ENCODE data around the gene NPPB.

NPPB gene

GRCh38 chr1:11847667-11848372 lies 10.9 kb downstream of the NPPB start, which contains the start of gene NPPA:
Gene NPPA, minus strand, starts transcription at chr1:11847783. Its CDS starts 99 bp downstream, at chr1:11847684.
- Histone ChIP-seq H3K4me2 (no peak within 1 kb of the TSS), H3K4me3 (IDR thresholded peaks at IDR 0.05; ENCODE audit: insufficient read depth, low read depth, low read length) (no peak within 1 kb of the TSS)

GRCh38 chr1:11845641-11846335 lies 13.0 kb downstream of the NPPB start:
- no peaks in the 10 kb centered on the region for H4K20me1 ChIP-seq (ENCODE audit: insufficient read depth)
- TF ChIP-seq, protein P1, sequence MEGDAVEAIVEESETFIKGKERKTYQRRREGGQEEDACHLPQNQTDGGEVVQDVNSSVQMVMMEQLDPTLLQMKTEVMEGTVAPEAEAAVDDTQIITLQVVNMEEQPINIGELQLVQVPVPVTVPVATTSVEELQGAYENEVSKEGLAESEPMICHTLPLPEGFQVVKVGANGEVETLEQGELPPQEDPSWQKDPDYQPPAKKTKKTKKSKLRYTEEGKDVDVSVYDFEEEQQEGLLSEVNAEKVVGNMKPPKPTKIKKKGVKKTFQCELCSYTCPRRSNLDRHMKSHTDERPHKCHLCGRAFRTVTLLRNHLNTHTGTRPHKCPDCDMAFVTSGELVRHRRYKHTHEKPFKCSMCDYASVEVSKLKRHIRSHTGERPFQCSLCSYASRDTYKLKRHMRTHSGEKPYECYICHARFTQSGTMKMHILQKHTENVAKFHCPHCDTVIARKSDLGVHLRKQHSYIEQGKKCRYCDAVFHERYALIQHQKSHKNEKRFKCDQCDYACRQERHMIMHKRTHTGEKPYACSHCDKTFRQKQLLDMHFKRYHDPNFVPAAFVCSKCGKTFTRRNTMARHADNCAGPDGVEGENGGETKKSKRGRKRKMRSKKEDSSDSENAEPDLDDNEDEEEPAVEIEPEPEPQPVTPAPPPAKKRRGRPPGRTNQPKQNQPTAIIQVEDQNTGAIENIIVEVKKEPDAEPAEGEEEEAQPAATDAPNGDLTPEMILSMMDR (conservative IDR thresholded peaks at IDR 0.05; ENCODE audit: low read depth, low read length), result no peak
- no peak overlapping the region for H3K27ac ChIP-seq
- no peaks in the 10 kb centered on the region for H3K79me2 ChIP-seq (ENCODE audit: insufficient read depth, low read depth)
- H2AFZ ChIP-seq (ENCODE audit: low read depth), result no peak overlapping the region
- H3K9ac ChIP-seq, result no peak overlapping the region
- H3K27me3 ChIP-seq (ENCODE audit: insufficient read depth, low read depth), result peaks cover 31% of the 10 kb centered on the region
- no peak overlapping the region for H3K4me3 ChIP-seq (IDR thresholded peaks at IDR 0.05; ENCODE audit: insufficient read depth, low read depth, low read length)
- peaks cover 6% of the 10 kb centered on the region for H3K4me1 ChIP-seq (ENCODE audit: low read depth, poor library complexity, severe bottlenecking)
- H3K36me3 ChIP-seq (ENCODE audit: insufficient read depth), result no peaks in the 10 kb centered on the region
- no peak overlapping the region for H3K4me2 ChIP-seq

More at GRCh38 chr1:11847667-11848372, 10.9 kb downstream of the NPPB start, which contains the start of gene NPPA:
- H3K9ac ChIP-seq, result no peak within 1 kb of the TSS
- no peaks in the 10 kb centered on the region for H3K79me2 ChIP-seq (ENCODE audit: insufficient read depth, low read depth)
- TF ChIP-seq, protein P1 (conservative IDR thresholded peaks at IDR 0.05; ENCODE audit: low read depth, low read length), result no peak
- peaks cover 51% of the 10 kb centered on the region for H3K27me3 ChIP-seq (ENCODE audit: insufficient read depth, low read depth)
- no peak within 1 kb of the TSS for H3K27ac ChIP-seq
- H3K4me1 ChIP-seq (ENCODE audit: low read depth, poor library complexity, severe bottlenecking), result no peaks in the 10 kb centered on the region
- H3K36me3 ChIP-seq (ENCODE audit: insufficient read depth), result no peaks in the 10 kb centered on the region
- no peak within 1 kb of the TSS for H2AFZ ChIP-seq (ENCODE audit: low read depth)
- H4K20me1 ChIP-seq (ENCODE audit: insufficient read depth), result no peaks in the 10 kb centered on the region

DNA sequence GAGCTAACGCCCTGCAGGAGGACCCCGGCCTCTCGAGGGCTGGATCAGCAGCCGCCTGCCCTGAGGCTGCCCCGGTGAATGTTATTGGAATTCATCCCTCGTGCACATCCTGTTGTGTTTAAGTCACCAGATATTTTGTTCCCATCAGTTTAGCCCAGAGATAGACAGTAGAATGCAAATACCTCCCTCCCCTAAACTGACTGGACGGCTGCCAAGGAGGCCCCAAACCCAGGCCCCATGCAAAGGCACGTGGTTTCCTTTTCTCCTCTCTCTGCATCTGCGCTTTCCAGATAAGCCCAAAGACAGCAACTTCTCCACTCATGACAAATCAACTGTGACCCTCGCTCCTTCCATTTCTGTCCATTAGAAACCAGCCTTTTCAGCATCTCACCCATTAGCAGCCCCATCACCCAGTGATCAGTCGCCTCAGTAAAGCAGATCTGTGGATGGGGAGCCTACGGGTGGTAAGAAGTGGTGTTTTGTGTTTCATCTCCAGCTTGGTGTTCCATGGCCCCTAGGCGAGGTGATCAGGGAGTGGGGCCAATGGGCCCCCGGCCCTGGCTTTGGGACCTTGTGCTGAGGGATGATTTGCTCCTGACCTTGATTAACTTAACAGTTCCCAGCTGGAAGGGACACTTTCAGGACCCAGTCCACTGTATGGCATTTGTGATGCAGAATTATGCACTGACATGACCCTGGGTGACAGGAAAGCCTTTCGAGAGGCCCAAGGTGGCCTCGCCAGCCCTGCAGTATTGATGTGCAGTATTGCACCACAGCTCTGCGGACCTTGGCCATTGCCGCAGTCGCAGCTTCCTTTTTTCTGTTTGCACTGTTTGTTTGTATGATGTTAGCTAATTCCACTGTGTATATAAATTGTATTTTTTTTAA lies 16.3 kb downstream of the NPPB start:
- no peak overlapping the region for H3K9ac ChIP-seq
- TF ChIP-seq, protein P1 (conservative IDR thresholded peaks at IDR 0.05; ENCODE audit: low read depth, low read length), result no peak
- no peak overlapping the region for H3K4me2 ChIP-seq
- H2AFZ ChIP-seq (ENCODE audit: low read depth), result no peak overlapping the region
- no peaks in the 10 kb centered on the region; the same call in 1 of the 2 replicates for H3K27me3 ChIP-seq (ENCODE audit: insufficient read depth, low read depth)
- H3K79me2 ChIP-seq (ENCODE audit: insufficient read depth, low read depth), result no peaks in the 10 kb centered on the region
- no peak overlapping the region for H3K4me3 ChIP-seq (IDR thresholded peaks at IDR 0.05; ENCODE audit: insufficient read depth, low read depth, low read length)
- no peak overlapping the region for H3K27ac ChIP-seq
- H3K36me3 ChIP-seq (ENCODE audit: insufficient read depth), result no peaks in the 10 kb centered on the region
- peaks cover 6% of the 10 kb centered on the region for H3K4me1 ChIP-seq (ENCODE audit: low read depth, poor library complexity, severe bottlenecking)
- H4K20me1 ChIP-seq (ENCODE audit: insufficient read depth), result no peaks in the 10 kb centered on the region

Data from KMS-11 (cell line).